Right lobe of liver (tissue), 4 donors: ENCODE measurements around the gene ITPR1.
"Not testable (repeated sequence)": the region's sequence is repeated elsewhere in the genome, so short reads cannot be mapped to it uniquely, and the experiment has no call there.

Experiments used
- POLR2A ChIP-seq: fragments of 450-650 bp; IDR thresholded peaks from one replicate; pipeline ENCODE4 v1.6.1; 2017; ENCODE audit warnings: antibody characterized with exemption, mild to moderate bottlenecking
- TF ChIP-seq, protein P1 (sequence below), 4 donors: fragments of 200-600 bp in 3 of 4; fragments of 450-650 bp in 1 of 4; IDR thresholded peaks; one replicate each; pipeline versions ENCODE4 v1.5.1 to v1.8.0; 2016 to 2022; ENCODE audit warnings: antibody characterized with exemption in 4 of 4, mild to moderate bottlenecking in 2 of 4
- donor health status: DM: no; HTN: no; CAD: no.
- donor health status: DM: no; HTN: no; CAD: no.
- donor health status: DM: no; HTN: yes; CAD: no.

DNA sequence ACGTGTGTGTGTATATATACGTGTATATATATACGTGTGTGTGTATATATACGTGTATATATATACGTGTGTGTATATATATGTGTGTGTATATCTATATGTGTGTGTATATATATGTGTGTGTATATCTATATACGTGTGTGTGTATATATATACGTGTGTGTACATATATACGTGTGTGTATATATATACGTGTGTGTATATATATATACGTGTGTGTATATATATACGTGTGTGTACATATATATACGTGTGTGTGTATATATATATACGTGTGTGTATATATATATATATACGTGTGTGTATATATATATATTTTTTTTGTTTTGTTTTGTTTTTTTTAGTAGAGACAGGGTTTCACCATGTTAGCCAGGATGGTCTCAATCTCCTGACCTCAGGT lies 36.4 kb upstream of the ITPR1 start:
- TF ChIP-seq POLR2A, result not testable (repeated sequence)
- TF ChIP-seq, protein P1, sequence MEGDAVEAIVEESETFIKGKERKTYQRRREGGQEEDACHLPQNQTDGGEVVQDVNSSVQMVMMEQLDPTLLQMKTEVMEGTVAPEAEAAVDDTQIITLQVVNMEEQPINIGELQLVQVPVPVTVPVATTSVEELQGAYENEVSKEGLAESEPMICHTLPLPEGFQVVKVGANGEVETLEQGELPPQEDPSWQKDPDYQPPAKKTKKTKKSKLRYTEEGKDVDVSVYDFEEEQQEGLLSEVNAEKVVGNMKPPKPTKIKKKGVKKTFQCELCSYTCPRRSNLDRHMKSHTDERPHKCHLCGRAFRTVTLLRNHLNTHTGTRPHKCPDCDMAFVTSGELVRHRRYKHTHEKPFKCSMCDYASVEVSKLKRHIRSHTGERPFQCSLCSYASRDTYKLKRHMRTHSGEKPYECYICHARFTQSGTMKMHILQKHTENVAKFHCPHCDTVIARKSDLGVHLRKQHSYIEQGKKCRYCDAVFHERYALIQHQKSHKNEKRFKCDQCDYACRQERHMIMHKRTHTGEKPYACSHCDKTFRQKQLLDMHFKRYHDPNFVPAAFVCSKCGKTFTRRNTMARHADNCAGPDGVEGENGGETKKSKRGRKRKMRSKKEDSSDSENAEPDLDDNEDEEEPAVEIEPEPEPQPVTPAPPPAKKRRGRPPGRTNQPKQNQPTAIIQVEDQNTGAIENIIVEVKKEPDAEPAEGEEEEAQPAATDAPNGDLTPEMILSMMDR (IDR thresholded peaks at IDR 0.05), result not testable (repeated sequence)
